DMS79 (cell line): Measurements from ENCODE around the gene TPD52L2.
"Not testable (repeated sequence)": the region's sequence is repeated elsewhere in the genome, so short reads cannot be mapped to it uniquely, and the experiment has no call there.

ENCODE experiments used
- DNase-seq: peaks from one replicate; lab custom pipeline; 2025; lab: John Stamatoyannopoulos, UW

Gene TPD52L2

DNA sequence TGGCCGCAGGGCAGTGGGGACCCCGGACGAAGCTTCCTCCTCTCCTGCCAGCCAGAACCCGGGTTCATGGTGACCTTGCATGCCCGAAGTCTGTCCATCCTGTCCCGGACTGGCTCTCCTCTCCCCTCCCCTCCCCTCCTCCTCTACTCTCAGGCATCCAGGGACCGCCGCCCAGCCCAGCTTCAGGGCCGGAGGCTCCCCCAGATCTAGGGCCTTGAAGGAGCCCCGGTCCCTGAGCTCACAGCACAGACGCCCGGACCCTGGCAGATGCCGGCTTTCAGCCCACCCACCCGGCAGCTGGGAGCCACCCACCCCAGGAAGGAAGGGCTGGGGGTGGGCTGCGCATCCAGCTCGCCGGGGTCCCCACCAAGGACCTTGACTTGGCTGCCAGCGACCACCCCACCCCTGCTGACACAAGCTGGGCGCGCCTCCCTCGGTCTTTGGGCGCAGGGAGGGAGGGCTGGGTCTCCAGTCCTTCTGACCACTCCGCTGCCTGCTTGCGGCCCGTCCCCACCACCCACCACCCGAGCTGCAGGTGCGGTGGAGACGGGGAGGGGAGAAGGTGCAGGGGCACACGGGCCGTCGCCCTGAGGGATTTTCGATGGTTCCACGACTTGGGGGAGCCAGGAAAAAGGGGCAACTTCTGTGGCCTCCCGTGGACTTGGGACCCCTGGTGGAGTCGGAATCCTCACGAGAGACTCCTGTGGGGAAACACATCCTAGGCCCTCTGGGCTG lies 9.5 kb upstream of the TPD52L2 start:
- DNase-seq, result no peak

DNA sequence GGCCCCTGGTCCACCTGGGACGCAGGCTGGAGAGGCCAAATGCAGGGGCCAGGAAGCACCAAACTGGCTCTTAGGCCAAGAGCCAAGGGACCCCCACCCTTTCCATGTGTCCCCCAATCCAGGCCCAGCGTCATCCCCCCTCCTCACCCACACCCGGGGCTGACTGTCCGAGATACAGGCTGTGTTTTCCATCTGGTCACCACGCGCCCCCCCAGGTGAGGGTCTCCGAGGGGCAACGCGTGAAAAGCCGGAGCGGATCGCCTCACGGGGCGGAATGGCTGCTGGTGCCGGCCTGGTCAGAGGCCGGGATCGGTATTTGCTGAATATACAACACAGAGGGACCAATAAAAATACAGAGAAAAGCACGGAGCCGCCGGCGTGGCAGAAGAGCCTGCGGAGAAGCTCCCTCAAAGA lies 9.0 kb upstream of the TPD52L2 start:
- no peak for DNase-seq

DNA sequence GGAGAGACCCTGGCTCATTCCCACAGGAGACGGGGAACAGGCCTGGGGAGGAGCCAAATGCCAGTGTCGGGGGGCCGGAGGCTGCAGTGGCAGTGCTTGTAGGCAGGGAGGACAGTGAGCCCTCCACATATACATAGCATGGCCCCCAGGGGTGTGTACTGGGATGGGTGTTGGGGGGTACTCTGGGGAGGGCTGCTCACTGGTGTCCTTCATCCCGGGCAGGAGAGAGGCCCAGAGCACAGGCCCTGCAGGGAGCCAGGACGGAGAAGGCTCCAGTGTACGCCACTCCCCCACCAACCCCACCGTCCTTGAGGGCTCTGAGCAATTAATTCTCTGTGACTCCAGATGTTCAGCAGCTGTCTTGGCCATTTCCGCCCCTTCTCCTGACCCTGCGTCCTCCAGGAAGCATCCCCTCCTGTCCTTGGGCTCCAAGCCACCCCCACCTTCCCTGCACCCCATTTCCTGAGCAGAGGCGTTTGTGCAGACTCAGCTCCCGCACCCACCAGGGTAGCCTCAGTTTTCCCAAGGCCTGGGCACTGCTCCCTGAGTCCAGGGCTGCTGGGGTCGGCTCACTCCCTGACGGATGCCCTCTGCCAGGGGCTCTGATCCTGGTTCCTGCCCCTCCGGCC lies 7.2 kb upstream of the TPD52L2 start:
- no peak for DNase-seq

DNA sequence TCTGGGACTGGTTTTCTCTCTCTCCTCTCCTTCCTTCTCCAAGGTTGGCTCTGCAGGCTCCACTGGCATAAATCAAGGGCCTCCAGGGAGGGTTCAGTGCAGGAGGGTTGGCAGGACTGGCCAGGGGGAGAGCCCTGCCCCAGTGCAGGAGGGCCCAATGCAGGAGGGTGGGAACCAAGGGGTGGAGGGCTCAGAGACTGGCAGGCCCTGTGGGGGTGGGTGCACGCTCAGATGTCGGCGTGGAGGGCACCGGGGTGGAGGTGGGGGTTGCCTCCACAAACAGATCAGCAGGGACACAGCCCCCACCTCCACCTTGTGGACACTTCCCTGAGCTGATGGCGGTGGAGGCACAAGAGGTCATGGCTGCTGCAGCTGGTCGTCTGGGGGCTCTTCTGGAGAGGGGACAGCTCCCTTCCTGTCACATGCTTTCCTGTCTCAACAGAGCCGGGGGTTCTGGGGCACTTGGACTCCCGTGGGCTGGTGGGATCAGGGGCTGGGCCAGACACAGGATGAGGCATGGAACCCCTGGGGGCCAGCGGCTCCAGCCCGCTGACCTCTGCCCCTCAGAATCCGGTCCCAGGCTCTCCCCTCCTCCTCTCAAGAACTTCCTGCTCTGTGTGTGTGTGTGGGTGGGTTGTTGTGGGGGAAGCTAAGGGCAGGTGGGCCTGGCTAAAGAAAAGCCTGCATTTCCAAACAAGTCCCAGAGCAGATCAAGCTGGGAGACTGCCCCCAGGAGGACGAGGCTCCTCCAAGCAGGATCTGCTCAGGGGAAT lies 6.5 kb upstream of the TPD52L2 start:
- no peak for DNase-seq

DNA sequence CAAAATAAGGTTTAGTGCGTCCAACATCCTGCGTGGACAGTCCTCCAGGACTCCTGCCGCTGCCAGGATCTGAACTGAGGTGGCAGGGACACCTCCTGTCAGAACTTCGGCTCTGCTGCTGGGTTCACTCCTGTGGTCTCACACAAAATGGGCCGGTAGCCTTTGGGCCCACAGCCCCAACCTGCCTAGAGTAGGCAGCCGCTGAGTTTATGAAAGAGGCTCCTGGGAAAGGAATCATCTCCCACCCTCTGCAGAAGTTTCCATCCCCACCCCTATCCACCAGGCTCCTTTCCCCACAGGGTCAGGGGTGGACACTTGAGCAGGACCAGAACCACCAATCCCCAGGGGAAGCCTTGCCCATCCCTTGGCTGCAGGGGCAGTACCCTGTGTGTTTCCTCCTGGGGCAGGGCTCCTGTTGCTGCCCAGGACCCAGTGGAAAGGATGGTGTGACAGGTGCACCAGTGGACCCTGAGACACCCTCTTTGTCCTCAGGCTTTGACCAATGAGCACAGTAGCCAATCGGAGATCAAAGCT lies 5.8 kb upstream of the TPD52L2 start:
- no peak for DNase-seq

DNA sequence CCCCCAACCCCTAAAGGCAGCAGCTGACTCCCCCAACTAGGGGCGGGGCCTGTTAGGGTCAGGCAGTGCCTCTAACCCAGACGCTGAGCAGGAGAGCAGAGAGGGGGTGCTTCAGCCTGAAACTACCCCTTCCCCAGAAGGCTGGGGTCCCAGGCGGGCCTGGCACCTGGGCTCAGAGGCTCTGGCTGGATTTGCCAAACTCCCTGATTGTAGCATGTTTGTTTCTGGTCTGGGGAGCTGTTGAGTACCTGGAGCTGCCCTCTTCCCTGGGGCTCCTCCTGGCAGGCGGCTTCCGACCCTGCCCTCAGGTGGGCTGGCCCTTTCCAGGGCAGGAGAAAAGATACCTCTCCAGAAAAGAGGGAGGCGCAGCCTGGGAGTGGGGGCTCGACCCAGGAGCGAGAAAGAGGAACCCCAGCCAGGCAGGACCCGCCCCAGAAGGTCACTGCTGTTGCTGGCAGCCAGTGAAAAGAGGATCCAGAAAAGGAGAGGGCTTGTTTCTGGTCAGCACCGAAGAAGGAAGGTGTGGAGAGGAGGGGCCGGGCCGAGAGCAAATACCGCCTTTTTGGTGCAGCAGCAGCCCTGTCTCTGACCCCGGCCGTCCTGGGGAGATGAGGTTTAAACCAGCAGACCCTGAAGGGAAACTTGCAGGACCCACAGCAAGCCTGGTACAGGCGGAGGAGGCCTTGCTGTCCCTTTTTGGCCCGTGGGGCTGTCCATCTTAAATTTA lies 4.6 kb upstream of the TPD52L2 start:
- DNase-seq, result no peak

DNA sequence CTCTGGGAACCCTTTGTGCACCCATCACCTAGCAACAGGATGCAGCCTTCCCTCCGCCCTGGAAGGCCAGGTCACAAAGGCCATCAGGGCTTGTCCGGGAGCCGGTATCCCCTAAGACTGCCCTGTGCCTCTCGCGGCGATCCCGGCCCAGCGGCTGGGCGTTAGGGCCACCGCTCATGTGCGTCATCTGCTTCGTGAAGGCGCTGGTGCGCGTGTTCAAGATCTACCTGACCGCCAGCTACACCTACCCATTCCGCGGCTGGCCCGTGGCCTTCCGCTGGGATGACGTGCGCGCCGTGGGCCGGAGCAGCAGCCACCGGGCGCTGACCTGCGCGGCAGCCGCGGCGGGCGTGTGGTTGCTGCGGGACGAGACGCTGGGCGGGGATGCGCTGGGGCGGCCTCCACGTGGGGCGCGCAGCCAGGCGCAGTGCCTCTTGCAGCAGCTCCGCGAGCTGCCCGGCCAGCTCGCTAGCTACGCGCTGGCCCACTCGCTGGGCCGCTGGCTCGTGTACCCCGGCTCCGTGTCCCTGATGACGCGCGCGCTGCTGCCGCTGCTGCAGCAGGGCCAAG lies 3.6 kb upstream of the TPD52L2 start, which contains the start of gene ABHD16B:
Gene ABHD16B (plus strand): TSS at position 134 of the 570 bp plus-strand sequence. CDS start 43 bp downstream, at position 177.
- no peak for DNase-seq

DNA sequence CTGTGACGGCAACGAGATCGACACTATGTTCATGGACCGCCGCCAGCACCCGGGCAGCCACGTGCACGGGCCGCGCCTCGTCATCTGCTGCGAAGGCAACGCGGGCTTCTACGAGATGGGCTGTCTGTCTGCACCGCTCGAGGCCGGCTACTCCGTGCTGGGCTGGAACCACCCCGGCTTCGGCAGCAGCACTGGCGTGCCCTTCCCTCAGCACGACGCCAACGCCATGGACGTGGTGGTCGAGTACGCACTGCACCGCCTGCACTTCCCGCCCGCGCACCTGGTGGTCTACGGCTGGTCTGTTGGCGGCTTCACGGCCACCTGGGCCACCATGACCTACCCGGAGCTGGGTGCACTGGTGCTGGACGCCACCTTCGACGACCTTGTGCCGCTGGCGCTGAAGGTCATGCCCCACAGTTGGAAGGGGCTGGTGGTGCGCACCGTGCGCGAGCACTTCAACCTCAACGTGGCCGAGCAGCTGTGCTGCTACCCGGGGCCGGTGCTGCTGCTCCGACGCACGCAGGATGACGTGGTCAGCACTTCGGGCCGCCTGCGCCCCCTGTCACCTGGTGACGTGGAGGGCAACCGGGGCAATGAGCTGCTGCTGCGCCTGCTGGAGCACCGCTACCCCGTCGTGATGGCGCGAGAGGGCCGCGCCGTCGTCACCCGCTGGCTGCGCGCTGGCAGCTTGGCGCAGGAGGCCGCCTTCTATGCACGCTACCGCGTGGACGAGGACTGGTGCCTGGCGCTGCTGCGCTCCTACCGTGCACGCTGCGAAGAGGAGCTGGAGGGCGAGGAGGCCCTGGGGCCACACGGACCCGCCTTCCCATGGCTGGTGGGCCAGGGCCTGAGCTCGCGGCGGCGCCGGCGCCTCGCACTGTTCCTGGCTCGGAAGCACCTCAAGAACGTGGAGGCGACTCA lies 2.8 kb upstream of the TPD52L2 start:
- DNase-seq, result no peak

DNA sequence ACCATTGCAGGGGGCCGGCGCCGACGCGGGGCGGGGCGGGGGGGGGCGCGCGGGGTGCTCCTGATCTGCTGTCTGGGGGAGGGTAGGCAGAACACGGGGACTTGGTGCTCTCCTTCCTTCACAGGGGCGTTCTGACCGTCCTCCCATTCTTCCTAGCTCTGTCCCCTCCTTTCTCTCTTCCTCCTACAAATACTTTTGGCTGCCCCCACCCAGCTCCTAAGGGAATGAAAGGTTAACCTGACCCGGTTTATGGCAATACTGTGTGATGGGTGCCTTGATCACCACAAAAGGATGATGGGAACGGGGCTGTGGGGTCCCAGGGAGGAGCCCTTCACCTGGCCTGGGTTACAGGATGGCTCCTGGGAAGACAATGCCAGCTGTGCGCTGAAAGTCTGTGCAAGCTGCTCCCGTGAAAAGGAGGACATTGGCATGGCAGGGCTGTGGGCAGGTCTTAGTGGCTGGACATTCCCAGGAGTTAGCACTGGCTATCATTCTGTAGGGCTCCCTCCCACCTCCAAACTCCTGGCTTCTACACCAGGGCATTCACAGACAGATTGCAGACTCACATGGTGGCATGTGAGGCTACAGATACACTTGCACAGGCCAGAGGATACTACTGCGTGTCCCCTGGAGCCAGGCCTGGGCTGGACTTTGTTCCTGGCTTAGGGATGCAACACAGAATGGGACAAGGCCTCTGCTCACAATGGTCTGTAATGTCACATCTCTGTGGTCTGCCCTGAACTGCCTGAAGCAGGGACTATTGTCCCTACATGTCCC lies 1.9 kb upstream of the TPD52L2 start:
- no peak for DNase-seq

DNA sequence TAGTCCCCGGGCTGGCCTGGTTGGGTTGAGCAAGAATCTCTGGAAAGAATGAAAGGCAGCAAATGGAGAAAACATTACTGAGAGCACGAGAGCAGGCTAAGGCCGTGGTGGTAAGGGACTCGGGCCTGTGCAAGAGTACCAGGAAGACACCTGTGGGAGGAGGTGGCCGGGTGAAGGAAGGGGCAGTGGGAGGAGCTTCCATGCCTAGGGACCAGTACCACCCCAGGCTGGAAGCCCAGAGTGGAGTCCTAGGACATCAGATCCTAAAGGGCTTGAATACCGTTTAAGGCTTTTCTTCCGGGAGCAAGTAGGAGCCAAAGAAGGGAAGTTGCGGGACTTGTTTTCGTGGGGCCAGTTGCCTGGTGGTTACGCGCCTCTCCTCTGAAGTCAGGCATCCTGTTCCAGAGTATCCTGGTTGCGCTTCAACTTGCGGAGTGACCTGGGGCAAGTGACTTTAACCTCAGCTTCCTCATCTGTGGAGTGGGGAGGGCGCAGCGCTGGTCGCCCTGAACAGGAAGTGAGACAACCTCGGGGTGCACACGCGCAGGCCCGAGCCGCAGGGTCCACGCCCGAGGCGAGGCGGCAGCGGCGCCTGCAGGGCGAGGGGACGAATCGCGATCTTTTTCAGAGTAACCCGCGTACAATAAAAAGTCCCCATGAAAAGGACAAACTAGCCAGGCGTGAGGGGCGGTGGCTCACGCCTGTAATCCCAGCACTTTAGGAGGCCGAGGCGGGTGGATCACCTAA lies 1.1 kb upstream of the TPD52L2 start:
- peak; percentile 82 for DNase-seq

DNA sequence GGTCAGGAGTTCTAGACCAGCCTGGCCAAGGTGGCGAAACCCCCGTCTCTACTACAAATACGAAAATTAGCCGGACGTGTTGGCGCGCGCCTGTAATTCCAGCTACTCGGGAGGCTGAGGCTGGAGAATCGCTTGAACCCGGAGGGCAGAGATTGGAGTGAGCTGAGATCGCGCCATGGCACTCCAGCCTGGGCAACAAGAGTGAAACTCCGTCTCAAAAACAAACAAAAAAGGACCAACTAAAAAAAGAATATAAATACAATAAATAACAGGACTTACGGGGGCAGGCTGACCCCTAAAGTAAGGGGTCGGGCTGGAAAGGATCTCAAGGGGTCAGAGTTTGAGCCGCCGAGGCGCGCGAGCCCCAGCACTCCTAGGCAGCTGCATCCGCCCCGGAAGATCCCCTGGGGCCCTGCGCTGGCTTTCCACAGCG lies 509 bp upstream of the TPD52L2 start:
- DNase-seq, result no peak

DNA sequence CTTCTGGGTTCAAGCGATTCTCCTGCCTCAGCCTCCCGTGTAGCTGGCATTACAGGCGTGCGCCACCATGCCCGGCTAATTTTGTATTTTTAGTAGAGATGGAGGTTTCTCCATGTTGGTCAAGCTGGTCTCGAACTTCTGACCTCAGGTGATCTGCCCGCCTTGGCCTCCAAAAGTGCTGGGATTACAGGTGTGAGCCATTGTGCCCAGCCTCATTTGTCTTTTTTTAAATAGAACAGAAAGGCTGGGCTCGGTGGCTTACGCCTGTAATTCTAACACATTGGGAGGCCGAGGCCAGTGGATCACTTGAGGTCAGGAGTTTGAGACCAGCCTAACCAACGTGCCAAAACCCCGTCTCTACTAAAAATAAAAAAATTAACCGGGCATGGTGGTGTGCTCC lies 2.0 kb downstream of the TPD52L2 start:
- DNase-seq, result not testable (repeated sequence)

DNA sequence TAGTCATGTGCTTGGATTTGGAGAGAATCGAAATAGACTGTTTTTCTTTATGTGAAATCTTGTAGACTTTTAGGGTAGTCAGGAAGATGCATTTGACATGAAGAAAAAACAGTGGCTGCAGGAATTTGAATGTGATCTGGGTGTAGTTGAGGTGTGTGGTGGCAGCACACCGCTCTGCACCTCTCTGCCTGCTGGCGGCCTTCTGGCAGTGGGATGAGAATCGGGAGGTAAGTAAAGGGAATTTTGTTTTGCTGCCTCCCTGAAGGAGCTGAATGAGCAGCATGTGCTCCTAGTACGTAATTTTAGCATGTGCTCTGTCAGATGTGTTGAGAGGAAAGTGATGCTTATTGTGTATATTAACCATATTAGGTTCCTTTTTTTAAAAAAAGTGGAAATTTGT lies 3.2 kb downstream of the TPD52L2 start:
- no peak for DNase-seq

DNA sequence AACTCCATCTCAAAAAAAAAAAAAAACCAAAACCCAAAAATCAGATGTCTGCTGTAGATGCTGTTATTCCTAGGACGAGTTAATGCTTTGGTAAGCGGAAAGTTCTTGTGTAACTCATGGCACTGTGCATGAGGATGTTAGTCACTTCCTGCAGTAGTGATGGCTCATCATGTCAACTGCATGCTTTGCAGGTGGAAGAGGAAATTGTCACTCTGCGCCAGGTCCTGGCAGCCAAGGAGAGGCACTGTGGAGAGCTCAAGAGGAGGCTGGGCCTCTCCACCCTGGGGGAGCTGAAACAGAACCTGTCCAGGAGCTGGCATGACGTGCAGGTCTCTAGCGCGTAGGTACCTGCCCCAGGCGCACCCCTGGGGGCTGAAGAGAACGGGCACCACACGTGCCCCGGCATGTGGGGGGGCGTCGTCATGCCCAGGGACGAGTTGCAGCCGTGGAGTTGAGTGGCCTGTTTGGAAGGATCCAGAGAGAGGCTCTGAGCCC lies 8.5 kb downstream of the TPD52L2 start:
- DNase-seq, result no peak

DNA sequence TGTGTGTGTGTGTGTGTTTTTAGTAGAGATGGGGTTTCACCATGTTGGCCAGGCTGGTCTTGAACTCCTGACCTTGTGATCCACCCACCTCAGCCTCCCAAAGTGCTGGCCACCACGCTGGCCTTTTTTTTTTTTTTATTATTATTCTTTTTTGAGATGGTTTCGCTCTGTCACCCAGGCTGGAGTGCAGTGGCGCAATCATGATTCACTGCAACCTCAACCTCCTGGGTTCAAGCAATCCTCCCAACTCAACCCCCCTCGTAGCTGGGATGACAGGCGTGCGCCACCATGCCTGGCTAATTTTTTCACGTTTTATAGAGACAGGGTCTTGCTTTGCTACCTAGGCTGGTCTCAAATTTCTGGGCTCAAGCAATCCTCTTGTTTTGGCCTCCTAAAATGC lies 9.2 kb downstream of the TPD52L2 start:
- not testable (repeated sequence) for DNase-seq

DNA sequence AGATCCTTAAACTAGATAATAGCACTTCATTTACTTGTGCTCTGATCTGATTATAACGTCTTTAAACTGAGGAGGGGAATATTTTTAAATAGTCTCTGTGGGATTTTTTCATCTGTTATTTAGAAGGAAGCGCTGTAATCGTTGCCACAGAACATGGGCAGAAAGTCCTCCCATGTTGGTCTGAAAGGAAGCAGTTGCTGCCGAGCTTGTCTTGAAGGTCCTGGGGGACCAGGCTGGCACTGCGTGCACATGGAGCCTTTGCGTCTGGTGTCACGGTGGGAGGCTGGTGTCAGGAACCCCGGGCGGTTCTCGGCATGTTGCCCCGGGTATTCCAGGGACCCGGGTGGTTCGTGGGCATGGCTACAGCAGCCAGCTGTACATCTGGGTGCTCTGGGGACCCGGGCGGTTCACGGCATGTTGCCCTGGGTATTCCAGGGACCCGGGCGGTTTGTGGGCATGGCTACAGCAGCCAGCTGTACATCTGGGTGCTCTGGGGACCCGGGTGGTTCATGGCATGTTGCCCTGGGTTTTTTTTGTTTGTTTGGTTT lies 11.5 kb downstream of the TPD52L2 start:
- DNase-seq, result no peak

DNA sequence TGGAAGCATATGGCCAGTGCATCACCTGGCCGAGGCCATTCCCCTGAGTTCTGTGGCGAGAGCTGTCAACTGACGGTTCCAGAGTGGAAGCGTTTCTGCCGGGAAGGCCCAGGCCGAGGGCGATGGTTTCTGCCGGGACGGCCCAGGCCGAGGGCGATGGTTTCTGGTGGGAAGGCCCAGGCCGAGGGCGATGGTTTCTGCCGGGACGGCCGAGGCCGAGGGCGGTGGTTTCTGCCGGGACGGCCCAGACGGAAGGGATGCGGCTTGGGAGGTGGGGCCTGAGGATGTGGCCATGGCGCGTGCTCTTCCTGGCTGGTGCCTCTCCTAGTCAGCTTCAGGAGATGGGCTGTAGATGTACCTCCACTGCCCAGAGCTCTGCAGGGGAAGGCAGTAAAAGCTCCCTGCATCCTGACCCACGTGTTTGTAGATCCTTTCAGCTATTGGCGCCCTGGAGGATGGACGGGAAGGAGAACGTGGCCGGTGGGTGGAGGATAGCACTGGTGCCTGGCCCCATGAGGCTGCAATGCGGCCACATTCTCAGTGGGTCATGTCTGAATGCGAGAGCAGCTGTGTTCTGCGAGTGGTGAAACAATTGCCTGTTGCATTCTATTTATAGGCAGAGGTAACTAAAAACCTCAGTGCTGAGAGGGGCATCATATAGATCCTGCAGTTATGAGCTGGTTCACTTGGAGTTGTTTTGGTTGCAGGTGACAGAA lies 12.8 kb downstream of the TPD52L2 start:
- no peak for DNase-seq
